GM21786 (cell line): Measurements from ENCODE around the gene LPIN3.
"Not testable (repeated sequence)": the region's sequence is repeated elsewhere in the genome, so short reads cannot be mapped to it uniquely, and the experiment has no call there.

Source experiments
- ATAC-seq: cut with Tn5 transposase; IDR thresholded peaks from one replicate; pipeline ENCODE4 v1.9.1; 2021; ENCODE audit not compliant: unreplicated experiment

LPIN3 gene

GRCh38 chr20:41340327-41341055, at the start of gene LPIN3:
Gene LPIN3, plus strand, starts transcription at chr20:41340821. Its CDS starts 4,983 bp downstream, at chr20:41345804.
- ATAC-seq: no peak

GRCh38 chr20:41293269-41294037, 47.2 kb upstream of the LPIN3 start:
- no peak for ATAC-seq

GRCh38 chr20:41299899-41300298, 40.7 kb upstream of the LPIN3 start:
- no peak for ATAC-seq

- no peak for ATAC-seq
These were observed 40.2 kb upstream of the LPIN3 start for GRCh38 chr20:41300383-41300782.

GRCh38 chr20:41300886-41301285, 39.7 kb upstream of the LPIN3 start:
- ATAC-seq: no peak

- no peak for ATAC-seq
These were observed 36.6 kb upstream of the LPIN3 start for GRCh38 chr20:41304002-41304401.

GRCh38 chr20:41304424-41305079, 36.1 kb upstream of the LPIN3 start:
- no peak for ATAC-seq

- ATAC-seq: peak; percentile 82
These were observed 34.4 kb upstream of the LPIN3 start for GRCh38 chr20:41306061-41306727.

GRCh38 chr20:41307021-41307420, 33.6 kb upstream of the LPIN3 start:
- no peak for ATAC-seq

- no peak for ATAC-seq
These were observed 32.3 kb upstream of the LPIN3 start for GRCh38 chr20:41308290-41308711.

- ATAC-seq: no peak
These were observed 31.8 kb upstream of the LPIN3 start for GRCh38 chr20:41308726-41309413.

- ATAC-seq: no peak
These were observed 30.8 kb upstream of the LPIN3 start for GRCh38 chr20:41309817-41310216.

GRCh38 chr20:41312009-41312408, 28.6 kb upstream of the LPIN3 start:
- ATAC-seq: not testable (repeated sequence)

- ATAC-seq: no peak
These were observed 26.2 kb upstream of the LPIN3 start for GRCh38 chr20:41314386-41314785.

- no peak for ATAC-seq
These were observed 24.6 kb upstream of the LPIN3 start for GRCh38 chr20:41316051-41316450.

- ATAC-seq: peak; percentile 52
These were observed 23.7 kb upstream of the LPIN3 start for GRCh38 chr20:41316602-41317545.

- peak; percentile 95 for ATAC-seq
These were observed 22.9 kb upstream of the LPIN3 start, which contains the start of gene ZHX3 for GRCh38 chr20:41317546-41318270. Gene ZHX3, minus strand, starts transcription at chr20:41317731. Its CDS starts 112,815 bp downstream, at chr20:41204916.

- ATAC-seq: no peak
These were observed 22.4 kb upstream of the LPIN3 start for GRCh38 chr20:41318271-41318649.

- no peak for ATAC-seq
These were observed 20.2 kb upstream of the LPIN3 start for GRCh38 chr20:41320441-41320840.
